GM18517 (cell line): ENCODE data around the gene KLF5.
A peak's percentile ranks its signal among the peaks of the same experiment; 100 is the strongest.

Source experiments
- ATAC-seq: cut with Tn5 transposase; IDR thresholded peaks from one replicate; pipeline ENCODE4 v1.9.1; 2021; ENCODE audit warnings: mild to moderate bottlenecking, moderate library complexity; ENCODE audit not compliant: unreplicated experiment

Gene KLF5

GRCh38 chr13:73059460-73060250 is 850 bp downstream of the KLF5 start:
- ATAC-seq = peak; percentile 38

DNA sequence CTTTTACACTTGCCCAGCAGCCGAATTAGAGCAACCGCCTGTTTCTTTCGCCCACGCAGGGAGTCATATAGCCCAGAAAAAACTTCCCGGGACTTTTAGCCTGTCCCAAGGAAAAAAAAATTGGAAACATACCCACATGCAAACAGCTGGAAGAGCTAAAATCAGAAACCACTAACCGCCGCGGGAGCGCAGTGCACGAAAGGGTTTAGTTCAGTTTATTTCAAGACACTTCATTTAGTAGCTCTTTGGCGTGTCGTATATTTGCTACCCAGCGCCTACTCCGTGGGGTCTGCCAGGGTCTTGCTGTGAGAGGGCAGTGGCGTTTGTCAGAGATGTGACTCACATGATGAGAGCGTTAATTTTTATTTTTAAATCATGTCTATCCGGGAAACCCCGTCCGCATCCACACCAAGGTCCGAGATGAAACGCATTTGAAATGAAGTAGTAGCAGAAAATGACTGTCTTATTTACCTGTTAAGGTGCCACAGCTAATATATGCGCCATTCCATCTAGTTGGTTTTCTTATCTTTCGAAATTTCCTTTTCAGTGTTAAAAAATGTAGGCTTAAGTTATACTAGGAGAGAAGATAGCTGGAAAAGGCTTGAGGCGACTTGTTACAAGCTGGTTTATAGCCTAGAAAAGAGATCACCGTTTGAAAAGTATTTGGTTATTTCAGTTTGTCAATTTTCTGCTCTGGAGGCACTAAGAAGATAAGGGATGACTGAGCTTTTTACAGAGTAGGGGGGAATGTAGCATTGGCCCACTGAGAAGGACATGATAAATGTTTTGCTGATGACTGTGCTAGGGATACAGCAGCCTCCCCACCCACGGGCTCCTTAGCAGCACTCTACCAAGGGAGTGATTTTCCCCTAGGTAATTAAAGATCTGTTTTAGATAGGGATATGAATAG is 1.7 kb downstream of the KLF5 start:
- ATAC-seq = no peak

GRCh38 chr13:73061473-73061872 is 2.7 kb downstream of the KLF5 start:
- ATAC-seq = no peak

GRCh38 chr13:73061876-73062275 is 3.1 kb downstream of the KLF5 start:
- no peak for ATAC-seq

DNA sequence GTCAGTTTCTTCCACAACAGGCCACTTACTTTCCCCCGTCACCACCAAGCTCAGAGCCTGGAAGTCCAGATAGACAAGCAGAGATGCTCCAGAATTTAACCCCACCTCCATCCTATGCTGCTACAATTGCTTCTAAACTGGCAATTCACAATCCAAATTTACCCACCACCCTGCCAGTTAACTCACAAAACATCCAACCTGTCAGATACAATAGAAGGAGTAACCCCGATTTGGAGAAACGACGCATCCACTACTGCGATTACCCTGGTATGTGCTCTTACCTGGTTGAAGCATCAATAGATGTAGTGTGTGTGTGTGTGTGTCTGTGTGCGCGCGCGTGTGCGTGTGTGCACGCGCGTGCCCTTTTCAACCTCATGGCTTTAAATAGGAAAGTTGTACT is 3.7 kb downstream of the KLF5 start:
- no peak for ATAC-seq

- ATAC-seq = no peak
Measured at GRCh38 chr13:73063166-73063565, 4.4 kb downstream of the KLF5 start.

DNA sequence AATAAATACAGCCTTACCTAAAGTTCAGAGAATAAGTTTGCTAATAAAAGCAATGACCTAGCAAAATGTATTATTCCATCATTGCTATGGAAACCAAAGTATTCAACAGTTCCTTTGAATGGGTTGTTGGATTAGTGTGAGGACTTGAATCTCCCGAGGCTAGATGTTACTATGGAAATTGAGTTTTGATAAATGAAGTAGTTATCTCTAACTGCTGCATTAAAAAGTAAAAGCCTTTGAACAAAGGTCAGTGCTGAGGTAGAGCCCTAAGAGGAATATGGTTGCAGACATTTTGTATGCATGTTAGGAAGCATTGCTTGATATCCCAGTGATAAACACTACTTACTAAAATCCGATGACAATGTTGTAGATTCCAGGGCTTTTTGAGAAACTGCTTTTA is 6.2 kb downstream of the KLF5 start:
- ATAC-seq = no peak

DNA sequence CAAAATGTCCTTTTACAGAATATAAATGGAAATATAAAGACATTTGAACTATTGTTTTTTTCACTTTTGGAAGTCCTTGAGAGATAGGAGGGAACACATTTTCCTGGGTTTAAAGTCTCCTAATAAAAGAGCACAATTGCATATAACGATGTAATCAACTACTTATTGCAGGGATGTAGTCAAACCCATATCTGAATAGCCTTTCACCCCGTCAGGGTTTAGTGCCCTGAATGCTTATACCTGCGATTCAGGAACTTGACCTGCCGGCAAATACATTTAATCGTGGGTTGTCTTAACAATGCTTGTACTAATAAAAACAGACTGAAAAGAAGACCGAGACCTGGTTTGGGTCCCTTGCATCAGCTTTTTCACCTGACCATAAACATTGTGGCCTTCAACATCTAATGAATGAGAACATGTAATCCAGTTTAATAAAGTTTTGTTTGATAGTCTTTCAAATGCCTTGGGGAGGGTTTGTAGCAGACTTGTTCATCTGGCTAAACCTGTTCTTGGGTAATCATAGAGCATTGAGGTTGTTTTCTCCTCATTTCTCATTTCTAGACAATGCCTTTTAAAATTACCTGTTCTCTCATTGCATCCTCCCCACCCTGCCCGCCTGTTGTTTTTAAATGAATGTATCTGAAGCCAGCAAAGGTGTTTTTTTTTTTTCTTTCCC is 7.0 kb downstream of the KLF5 start:
- ATAC-seq = no peak

- ATAC-seq = no peak
Measured at GRCh38 chr13:73069206-73069805, 10.5 kb downstream of the KLF5 start.

DNA sequence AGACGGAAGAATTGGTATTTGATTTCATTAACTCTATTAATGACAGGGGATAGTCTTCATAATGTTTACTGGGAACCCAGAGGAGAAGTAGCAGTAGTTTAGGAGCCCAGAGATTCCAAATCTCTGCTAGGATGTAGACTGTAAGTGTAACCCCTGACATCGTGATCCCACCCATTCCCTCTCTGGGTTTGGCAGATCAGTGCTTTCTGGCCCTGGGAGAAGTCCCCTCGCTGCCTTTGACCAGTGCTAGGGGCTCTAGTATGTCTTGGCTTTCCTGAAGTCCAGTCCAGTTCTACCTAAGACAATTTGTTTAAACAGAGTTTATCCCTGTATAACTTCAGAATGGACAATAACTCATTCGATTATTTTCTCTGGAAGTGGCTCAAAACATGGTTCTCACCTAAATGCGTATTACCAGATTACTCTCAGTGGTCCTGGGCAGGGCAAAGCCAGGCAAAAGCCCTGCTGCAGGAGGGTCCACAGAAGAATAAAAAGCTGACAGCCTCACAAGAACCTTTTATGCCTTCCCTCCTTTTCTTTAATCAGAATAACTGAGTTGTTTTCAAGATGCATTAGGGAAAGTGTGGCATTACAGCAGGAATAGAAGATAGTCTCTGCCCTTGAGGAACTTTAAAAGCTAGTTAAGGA is 11.8 kb downstream of the KLF5 start:
- ATAC-seq = no peak

DNA sequence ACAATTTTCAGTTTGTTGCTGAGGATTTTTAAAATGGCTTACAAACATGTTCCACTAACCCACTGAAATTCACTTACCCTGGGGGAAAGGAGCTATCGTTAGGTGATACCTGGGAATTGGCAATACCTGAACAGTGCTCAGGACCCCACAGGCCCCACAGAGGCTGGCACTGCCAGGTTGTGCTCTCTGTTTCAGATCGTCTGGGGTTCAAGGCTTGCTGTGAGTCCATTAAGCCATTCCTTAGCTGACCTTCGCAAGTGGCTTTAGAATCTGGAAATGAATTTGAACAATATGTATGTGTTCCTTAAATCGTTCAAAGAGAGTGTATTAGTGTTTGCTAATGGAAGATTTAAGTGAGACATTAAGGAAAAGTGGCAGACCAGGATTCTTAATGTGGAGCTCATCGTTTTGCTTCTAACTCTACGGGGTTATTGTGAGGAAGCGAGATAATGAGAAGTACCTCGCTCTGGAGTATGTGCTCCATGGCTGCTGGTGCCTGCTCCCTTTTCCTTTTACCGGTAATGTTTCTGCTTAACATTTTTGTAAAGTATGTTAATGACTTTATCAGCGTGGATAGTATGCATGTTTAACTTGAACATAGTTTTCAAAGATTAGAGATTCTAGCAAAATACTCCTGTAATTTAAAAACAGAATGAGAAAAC is 13.6 kb downstream of the KLF5 start:
- ATAC-seq = no peak

DNA sequence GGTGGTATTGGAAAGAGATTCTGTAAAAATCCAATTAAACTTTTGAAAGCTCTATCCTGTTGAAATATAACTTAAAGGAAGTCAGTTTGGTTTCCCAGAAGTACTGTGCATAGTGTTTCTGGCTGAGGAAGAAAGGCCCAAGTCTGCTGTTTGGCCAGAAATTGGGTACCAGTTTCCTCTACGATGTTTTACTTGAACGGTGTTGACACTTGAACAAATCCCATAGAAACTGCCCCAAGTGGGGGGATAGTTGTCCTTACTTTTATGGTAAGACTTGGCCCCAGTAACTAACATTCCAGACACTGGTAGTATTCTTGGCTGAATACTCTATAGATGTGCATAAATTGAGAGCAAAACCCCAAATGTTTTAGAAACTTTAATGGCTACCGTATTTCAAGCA is 14.2 kb downstream of the KLF5 start:
- no peak for ATAC-seq

DNA sequence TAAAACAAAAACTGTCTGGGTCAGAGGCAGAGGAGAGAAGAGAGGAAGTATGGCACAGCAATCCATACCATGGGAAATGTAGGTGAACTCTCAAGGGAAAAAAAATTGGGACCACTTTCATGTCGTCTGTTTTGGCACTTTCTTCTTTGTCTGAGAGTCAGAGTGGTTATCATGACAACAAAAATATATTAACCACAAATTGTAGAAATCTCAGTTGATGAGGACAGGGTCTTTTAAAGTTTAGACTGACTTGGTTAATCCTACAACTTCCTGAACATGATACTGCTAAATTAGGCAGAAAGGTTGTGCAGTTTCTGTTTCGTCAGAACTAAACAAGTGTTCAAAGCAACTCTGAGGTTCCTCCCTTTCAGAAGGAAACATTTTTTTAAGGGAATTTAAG is 15.2 kb downstream of the KLF5 start:
- no peak for ATAC-seq

DNA sequence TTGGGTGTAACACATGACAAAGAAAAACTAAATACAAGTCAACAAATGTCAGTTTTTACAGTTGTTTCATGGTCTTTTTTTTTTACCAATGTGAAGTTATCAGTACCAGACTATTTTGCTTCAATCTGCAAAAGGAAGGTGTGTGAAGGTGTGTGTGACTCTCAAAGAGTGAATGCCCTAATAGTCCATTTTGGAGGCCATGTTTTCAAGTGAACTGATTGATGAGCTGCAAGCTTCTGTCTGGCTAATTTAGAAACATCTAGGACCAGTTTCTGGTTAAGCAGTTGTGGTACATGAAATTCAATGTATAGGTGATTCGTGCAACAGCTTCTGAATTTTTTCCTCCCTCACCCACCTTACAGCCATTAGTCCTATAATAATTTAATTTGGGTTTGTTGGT is 16.1 kb downstream of the KLF5 start:
- ATAC-seq = no peak

- no peak for ATAC-seq
Measured at GRCh38 chr13:73075546-73075945, 16.7 kb downstream of the KLF5 start.

GRCh38 chr13:73075954-73076353 is 17.1 kb downstream of the KLF5 start:
- no peak for ATAC-seq

- no peak for ATAC-seq
Measured at GRCh38 chr13:73077865-73078264, 19.1 kb downstream of the KLF5 start.

- no peak for ATAC-seq
Measured at GRCh38 chr13:73079359-73079758, 20.6 kb downstream of the KLF5 start.

DNA sequence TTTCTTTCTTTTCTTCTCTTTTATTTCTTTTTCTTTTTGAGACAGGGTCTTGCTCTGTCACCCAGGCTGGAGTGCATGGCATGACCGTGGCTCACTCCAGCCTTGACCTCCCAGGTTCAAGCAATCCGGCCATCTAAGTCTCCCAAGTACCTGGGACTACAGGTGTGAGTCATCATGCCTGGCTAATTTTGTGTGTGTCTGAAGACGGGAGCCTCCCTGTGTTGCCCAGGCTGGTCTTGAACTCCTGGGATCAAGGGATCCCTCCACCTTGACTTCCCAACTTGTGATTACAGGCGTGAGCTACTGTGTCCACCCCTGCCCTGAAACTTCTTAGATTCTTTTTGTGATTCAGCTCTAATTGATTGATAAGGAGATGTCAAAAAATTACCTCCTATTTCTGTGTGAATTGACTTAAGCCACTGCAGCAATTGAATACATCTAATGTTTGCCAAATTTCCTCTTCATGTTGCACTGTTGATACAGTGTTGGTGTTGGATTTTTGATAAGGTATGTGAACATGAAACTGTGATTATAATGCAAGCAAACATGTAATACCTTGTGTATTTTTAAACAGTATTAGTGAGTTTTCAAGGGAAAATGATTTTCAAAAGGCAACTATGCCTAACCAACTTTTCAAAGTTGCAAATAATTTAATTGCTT is 22.6 kb downstream of the KLF5 start:
- no peak for ATAC-seq

- ATAC-seq = no peak
Measured at GRCh38 chr13:73082471-73082870, 23.7 kb downstream of the KLF5 start.
